Prostate gland (tissue), 2 donors: ENCODE results near the gene TSPYL6. TPM values are rescaled to one million over a fixed set of nuclear protein-coding genes. Genes with fewer than 3 reads are reported as not detected.
A peak's percentile ranks its signal among the peaks of the same experiment; 100 is the strongest.

Experiments used
- DNase-seq: peaks from one replicate; pipeline ENCODE4 v3.0.0-alpha.2; 2019; ENCODE audit warnings: low spot score
- H3K27ac ChIP-seq, 2 donors: fragments of 200-600 bp; sonication (generic); 2 replicates each; pipeline ENCODE4 v1.5.1; 2017 to 2019
- H3K27me3 ChIP-seq: fragments of 200-600 bp; sonication (generic); replicated peaks from 2 replicates; pipeline ENCODE4 v1.5.1; 2019; ENCODE audit not compliant: insufficient read depth
- H3K36me3 ChIP-seq, 2 donors: fragments of 200-600 bp; sonication (generic); 1 replicate in 1 of 2; 2 replicates in 1 of 2; pipeline versions ENCODE4 v1.5.1 to v1.8.1; 2017 to 2019
- H3K4me1 ChIP-seq: fragments of 200-600 bp; sonication (generic); replicated peaks from 2 replicates; pipeline ENCODE4 v1.5.1; 2019
- H3K4me3 ChIP-seq, 2 donors: fragments of 200-600 bp; sonication (generic); 2 replicates each; pipeline ENCODE4 v1.5.1; 2017 to 2019
- H3K9me3 ChIP-seq: fragments of 200-600 bp; sonication (generic); 2 replicates; pipeline ENCODE4 v1.5.1; 2017
- POLR2A ChIP-seq: fragments of 450-650 bp; IDR thresholded peaks from one replicate; pipeline ENCODE4 v1.6.1; 2016; ENCODE audit warnings: antibody characterized with exemption, mild to moderate bottlenecking
- POLR2AphosphoS5 ChIP-seq: sonication (generic); formaldehyde crosslinking; IDR thresholded peaks from one replicate; pipeline ENCODE4 v1.6.1; 2017; ENCODE audit warnings: antibody characterized with exemption
- WGBS: methylation state at CpG from one replicate; pipeline ENCODE4 v1.1.5; 2018; 5-methylcytosine and 5-hydroxymethylcytosine counted together
- intact Hi-C: fragments of 100-400 bp; cut with DNase I; formaldehyde crosslinking; loops from one replicate; pipeline ENCODE4 v1.14.2; 2022
- total RNA-seq, 2 donors: library from RNA; depleted of rRNA; stranded (reverse); fragments of >200 nt; gene quantifications; one replicate each; pipeline ENCODE4 v1.1.0, GENCODE V29; 2016
- TF ChIP-seq, protein P1 (sequence below), 4 experiments: fragments of 200-600 bp in 2 of 4; fragments of 450-650 bp in 2 of 4; sonication (generic) in 2 of 4; IDR thresholded peaks; 1 replicate in 3 of 4; 2 replicates in 1 of 4; pipeline ENCODE4 v1.5.1; 2016 to 2019; ENCODE audit warnings: antibody characterized with exemption in 4 of 4, mild to moderate bottlenecking in 2 of 4, moderate library complexity in 2 of 4

Gene TSPYL6
- total RNA-seq, 2 donors from 2014 or later = 16.8 TPM; not detected in 1

DNA sequence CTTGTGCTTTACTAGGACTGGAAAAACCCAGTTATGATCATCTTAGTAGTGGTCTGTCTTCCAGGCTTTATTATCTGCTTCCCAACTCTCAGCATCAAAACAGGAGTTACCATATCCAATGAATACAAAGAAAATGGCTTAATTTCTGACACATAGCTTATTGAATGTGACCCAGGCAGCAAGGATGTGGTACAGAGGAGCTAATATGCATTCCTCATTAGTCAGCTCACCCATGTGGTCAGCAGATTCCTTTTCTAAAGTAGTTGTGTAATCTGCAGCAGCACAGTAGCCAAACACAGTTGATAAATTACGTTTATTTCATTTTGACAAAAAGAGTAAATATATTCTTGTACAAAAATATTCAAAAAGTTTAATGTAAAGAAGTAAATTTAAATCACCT lies 43.6 kb downstream of the TSPYL6 start:
- WGBS = 83% methylated on average over 1 of the region's 1 CpG
- H3K4me1 ChIP-seq = peaks cover 4% of the 10 kb centered on the region
- H3K9me3 ChIP-seq = no peaks in the 10 kb centered on the region
- no peak overlapping the region for H3K4me3 ChIP-seq
- TF ChIP-seq, protein P1, sequence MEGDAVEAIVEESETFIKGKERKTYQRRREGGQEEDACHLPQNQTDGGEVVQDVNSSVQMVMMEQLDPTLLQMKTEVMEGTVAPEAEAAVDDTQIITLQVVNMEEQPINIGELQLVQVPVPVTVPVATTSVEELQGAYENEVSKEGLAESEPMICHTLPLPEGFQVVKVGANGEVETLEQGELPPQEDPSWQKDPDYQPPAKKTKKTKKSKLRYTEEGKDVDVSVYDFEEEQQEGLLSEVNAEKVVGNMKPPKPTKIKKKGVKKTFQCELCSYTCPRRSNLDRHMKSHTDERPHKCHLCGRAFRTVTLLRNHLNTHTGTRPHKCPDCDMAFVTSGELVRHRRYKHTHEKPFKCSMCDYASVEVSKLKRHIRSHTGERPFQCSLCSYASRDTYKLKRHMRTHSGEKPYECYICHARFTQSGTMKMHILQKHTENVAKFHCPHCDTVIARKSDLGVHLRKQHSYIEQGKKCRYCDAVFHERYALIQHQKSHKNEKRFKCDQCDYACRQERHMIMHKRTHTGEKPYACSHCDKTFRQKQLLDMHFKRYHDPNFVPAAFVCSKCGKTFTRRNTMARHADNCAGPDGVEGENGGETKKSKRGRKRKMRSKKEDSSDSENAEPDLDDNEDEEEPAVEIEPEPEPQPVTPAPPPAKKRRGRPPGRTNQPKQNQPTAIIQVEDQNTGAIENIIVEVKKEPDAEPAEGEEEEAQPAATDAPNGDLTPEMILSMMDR (IDR thresholded peaks at IDR 0.05) = no peak
- no peak for TF ChIP-seq POLR2A
- no peak for DNase-seq
- no peaks in the 10 kb centered on the region for H3K36me3 ChIP-seq
- no peaks in the 10 kb centered on the region for H3K27me3 ChIP-seq
- no peak overlapping the region for H3K27ac ChIP-seq
- intact Hi-C loops = no loop called here

DNA sequence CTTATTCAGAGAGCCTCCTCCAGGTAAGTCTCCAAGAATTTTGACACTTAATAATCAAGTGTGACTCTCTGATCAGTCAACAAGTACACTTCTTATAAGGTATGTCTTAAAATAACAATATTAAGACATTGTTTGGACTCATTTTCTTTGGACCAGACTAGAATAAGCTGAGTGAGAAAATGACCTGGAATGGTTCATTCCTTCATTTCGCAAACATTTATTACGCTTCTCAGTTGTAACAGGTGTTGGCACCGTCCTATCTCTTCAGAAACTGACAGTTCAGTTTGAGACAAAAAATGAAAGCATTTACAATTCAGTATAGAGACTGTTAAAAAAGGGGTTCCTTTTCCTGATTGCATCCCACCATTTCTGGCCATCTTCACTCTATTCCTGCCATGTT lies 46.6 kb downstream of the TSPYL6 start:
- no peaks in the 10 kb centered on the region for H3K9me3 ChIP-seq
- DNase-seq = no peak
- H3K4me1 ChIP-seq = peaks cover 4% of the 10 kb centered on the region
- 77% methylated on average over 3 of the region's 3 CpGs for whole genome bisulfite sequencing
- H3K27me3 ChIP-seq = no peaks in the 10 kb centered on the region
- H3K4me3 ChIP-seq = no peak overlapping the region
- H3K36me3 ChIP-seq = no peaks in the 10 kb centered on the region
- intact Hi-C loops = loop anchor here (10.0 kb wide), 3 partner anchors 115 to 495 kb away; no protein-coding TSS in a partner anchor
- no peak overlapping the region for H3K27ac ChIP-seq
- TF ChIP-seq, protein P1 (IDR thresholded peaks at IDR 0.05) = no peak

DNA sequence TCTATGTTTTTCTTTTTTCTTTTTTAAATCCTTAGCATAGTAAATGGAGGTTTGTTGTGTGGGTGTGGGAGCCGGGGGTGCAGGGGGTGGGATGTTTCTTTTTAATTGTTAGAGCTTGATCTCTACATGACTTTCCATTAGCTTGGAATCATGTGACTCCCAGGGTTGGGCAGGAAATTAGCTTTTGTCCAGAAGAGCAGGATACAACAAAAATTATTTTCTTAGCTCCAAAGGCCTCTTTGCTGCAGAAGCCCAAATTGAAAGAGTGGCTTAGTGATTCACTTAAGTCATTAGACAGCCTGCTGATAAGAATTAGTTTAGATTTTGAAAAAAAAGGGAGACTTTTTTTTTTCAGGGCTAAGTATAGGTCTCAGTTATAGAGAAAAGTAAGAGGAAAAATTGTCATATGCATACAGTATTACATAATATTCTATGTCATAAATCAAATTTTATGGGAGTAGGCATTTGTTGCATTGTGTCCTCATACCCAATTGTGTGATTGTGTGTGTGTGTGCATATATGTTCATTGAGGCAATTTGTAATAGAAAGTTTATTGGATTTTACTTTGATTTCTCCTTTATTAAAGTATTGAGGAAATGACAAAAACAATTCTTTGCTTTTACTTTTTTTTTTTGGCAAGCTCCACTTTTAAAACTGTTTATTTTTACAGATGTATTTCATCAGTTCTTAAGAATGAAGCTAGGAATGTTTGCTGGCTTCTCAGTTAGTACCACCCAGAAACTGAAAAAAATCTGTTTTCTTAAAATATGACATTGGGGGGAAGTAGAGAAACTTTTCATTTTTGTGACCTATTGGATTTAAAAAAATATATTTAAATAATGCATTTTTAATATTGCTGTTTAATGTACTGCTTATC lies 47.4 kb downstream of the TSPYL6 start:
- WGBS = 20% methylated on average over 1 of the region's 1 CpG
- peaks cover 4% of the 10 kb centered on the region for H3K4me1 ChIP-seq
- no peak overlapping the region for H3K4me3 ChIP-seq
- intact Hi-C loops = loop anchor here (10.0 kb wide), 3 partner anchors 116 to 496 kb away; no protein-coding TSS in a partner anchor
- no peak for TF ChIP-seq POLR2A
- no peak for TF ChIP-seq POLR2AphosphoS5
- TF ChIP-seq, protein P1 (IDR thresholded peaks at IDR 0.05) = no peak
- H3K9me3 ChIP-seq = no peaks in the 10 kb centered on the region
- no peak for DNase-seq
- no peaks in the 10 kb centered on the region for H3K27me3 ChIP-seq
- H3K36me3 ChIP-seq = no peaks in the 10 kb centered on the region
- H3K27ac ChIP-seq = peak overlapping the region in 1 of 2 donors; percentile 20

DNA sequence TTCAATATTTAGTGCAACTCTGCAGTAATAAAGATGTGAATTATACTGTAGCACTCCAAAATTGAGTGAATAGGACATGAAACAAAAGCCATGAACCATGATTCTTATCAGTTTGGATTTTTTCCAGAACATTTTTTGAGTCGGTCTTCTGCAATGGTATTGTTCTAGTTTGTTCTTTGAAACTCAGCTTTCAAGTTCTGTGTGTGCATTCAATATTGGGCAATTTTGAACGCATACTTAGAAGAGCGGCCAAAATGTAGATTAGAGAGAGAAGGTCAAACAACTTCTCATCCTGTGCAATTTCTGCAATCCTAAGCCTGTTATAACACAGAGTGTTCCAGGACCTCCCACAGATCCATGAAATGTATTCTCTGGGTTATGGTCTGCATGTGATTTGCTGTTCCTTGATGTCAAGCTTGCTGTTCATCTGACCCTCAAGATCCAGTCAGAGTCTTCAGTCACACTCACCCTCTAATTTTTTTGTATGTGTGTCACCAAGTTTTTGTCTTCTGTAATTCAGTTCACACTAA lies 48.3 kb downstream of the TSPYL6 start:
- Histone ChIP-seq H3K36me3 (no peaks in the 10 kb centered on the region), H3K27ac (peak overlapping the region in 1 of 2 donors; percentile 20), H3K9me3 (no peaks in the 10 kb centered on the region), H3K27me3 (no peaks in the 10 kb centered on the region), H3K4me3 (no peak overlapping the region), H3K4me1 (peaks cover 4% of the 10 kb centered on the region)
- intact Hi-C loops = loop anchor here (10.0 kb wide), 3 partner anchors 117 to 497 kb away; no protein-coding TSS in a partner anchor
- TF ChIP-seq, protein P1 (IDR thresholded peaks at IDR 0.05) = no peak
- DNase-seq = no peak
- WGBS = 12% methylated on average over 3 of the region's 3 CpGs
